Epithelial cell of proximal tubule (primary cell): ENCODE measurements around the gene DHRSX. TPM values are rescaled to one million over a fixed set of nuclear protein-coding genes. Genes with fewer than 3 reads are reported as not detected.
"Not testable (repeated sequence)": the region's sequence is repeated elsewhere in the genome, so short reads cannot be mapped to it uniquely, and the experiment has no call there.

ENCODE experiments used
- DNase-seq: peaks from one replicate; pipeline ENCODE4 v3.0.0-alpha.2; 2011; ENCODE audit warnings: low read depth
- H3K4me3 ChIP-seq: 2 replicates; pipeline ENCODE4 v1.5.1; 2011; ENCODE audit warnings: low read depth, mild to moderate bottlenecking, low read length
- CTCF ChIP-seq: conservative IDR thresholded peaks from 2 replicates; pipeline ENCODE4 v1.5.1; 2012; ENCODE audit warnings: low read depth, mild to moderate bottlenecking, low read length
- total RNA-seq: library from RNA; depleted of rRNA; stranded (reverse); fragments of >200 nt; gene quantifications from 2 replicates; pipeline ENCODE4 v1.2.3, GENCODE V29; 2015

Gene DHRSX
- total RNA-seq, 1 donor from 2014 or later, result 22.8 TPM

GRCh38 chrX:2487366-2487765, 13.4 kb downstream of the DHRSX start:
- H3K4me3 ChIP-seq, result no peak overlapping the region
- no peak for DNase-seq
- TF ChIP-seq CTCF, result no peak

GRCh38 chrX:2486476-2487133, 14.2 kb downstream of the DHRSX start:
- DNase-seq, result no peak
- TF ChIP-seq CTCF, result no peak
- H3K4me3 ChIP-seq, result no peak overlapping the region

GRCh38 chrX:2485789-2486345, 14.9 kb downstream of the DHRSX start:
- DNase-seq, result no peak
- TF ChIP-seq CTCF, result no peak
- no peak overlapping the region for H3K4me3 ChIP-seq

- H3K4me3 ChIP-seq, result no peak overlapping the region
- no peak for TF ChIP-seq CTCF
- DNase-seq, result no peak
Measured at GRCh38 chrX:2484721-2485648, 15.8 kb downstream of the DHRSX start.

- no peak overlapping the region for H3K4me3 ChIP-seq
- TF ChIP-seq CTCF, result no peak
- no peak for DNase-seq
Measured at GRCh38 chrX:2484256-2484655, 16.5 kb downstream of the DHRSX start.

GRCh38 chrX:2483398-2484060, 17.2 kb downstream of the DHRSX start:
- no peak overlapping the region for H3K4me3 ChIP-seq
- DNase-seq, result no peak
- no peak for TF ChIP-seq CTCF

GRCh38 chrX:2481597-2481996, 19.2 kb downstream of the DHRSX start:
- not testable (repeated sequence) for H3K4me3 ChIP-seq, DNase-seq

- DNase-seq, H3K4me3 ChIP-seq: not testable (repeated sequence)
Measured at GRCh38 chrX:2479982-2480381, 20.8 kb downstream of the DHRSX start.
